HG02884 (cell line): ENCODE data around the gene HNRNPA3.
"Not testable (repeated sequence)": the region's sequence is repeated elsewhere in the genome, so short reads cannot be mapped to it uniquely, and the experiment has no call there.

Experiments
- ATAC-seq: cut with Tn5 transposase; IDR thresholded peaks from one replicate; pipeline ENCODE4 v1.9.1; 2021; ENCODE audit warnings: mild to moderate bottlenecking, moderate library complexity; ENCODE audit not compliant: unreplicated experiment

HNRNPA3 gene

GRCh38 chr2:177188482-177189469, 23.8 kb upstream of the HNRNPA3 start:
- no peak for ATAC-seq

DNA sequence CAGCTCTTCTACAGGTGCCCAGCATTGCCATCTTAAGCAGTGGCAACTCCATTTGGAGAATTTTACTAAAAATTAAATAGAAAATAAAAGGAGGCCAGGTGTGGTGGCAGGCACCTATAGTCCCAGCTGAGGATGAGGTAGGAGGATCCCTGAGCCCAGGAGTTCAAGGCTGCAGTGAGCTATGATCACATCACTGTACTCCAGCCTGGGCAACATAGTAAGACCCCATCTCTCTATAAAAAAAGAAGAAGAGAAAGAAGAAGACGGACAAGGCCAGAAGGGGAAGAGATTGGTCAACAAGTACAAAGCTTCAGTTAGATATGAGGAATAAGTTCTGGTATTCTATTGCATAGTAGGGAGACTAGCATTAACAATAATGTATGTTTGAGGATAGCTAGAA, 21.7 kb upstream of the HNRNPA3 start:
- no peak for ATAC-seq

- no peak for ATAC-seq
These were observed 19.8 kb upstream of the HNRNPA3 start for GRCh38 chr2:177192788-177193187.

- no peak for ATAC-seq
These were observed 19.4 kb upstream of the HNRNPA3 start for GRCh38 chr2:177193240-177193639.

GRCh38 chr2:177195194-177195593, 17.4 kb upstream of the HNRNPA3 start:
- ATAC-seq = no peak

DNA sequence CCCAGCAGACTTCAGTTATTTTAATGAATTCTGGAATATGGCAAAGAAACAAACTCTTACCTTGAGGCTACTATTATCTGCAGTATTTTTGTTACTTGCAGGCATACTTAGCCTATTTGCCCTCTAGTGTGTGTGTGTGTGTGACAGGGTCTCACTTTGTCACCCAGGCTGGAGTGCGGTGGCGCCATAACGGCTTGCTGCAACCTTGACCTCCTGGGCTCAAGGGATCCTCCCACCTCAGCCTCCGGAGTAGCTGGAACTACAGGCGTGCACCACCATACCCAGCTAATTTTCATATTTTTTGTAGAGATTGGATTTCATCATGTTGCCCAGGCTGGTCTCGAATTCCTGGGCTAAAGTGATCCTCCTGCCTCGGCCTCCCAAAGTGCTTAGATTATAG, 12.2 kb upstream of the HNRNPA3 start:
- ATAC-seq = not testable (repeated sequence)

DNA sequence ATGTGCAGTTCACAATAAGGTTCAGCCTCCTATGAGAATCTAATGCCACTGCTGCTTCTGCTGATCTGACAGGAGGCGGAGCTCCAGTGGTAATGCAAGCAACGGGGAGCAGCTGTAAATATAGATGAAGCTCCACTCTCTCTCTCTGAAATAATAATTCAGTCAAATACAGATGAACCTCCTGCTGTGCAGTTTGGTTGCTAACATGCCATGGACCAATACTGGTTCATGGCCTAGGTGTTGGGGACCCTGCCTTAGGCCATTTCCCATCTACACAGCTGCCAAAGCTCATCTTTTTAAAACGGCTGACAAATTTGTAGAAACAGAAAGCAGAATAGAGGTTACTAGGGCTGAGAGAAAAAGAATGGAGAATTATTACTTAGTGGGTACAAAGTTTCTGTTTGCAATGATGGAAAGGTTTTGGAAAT, 10.7 kb upstream of the HNRNPA3 start:
- no peak for ATAC-seq

- ATAC-seq = no peak
These were observed 8.2 kb upstream of the HNRNPA3 start for GRCh38 chr2:177204417-177204816.

DNA sequence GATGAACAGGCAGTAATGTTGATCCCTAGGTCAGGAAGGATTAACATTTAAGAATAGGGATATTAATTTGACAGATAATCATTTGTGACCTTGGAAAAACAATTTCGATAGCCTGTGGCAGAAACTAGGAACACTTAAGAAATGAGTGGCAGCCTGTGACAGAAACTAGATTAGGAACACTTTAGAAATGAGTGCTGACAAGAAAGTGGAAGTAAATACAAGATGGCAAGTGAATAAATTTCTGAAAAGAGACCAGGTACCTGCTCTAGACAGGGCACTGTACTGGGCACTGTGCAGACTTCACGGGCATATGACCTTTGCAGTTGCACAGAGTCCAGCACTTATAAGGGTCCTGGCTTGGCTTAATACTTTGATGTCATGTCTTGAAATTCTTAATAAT, 5.5 kb upstream of the HNRNPA3 start:
- peak; percentile 61 for ATAC-seq

DNA sequence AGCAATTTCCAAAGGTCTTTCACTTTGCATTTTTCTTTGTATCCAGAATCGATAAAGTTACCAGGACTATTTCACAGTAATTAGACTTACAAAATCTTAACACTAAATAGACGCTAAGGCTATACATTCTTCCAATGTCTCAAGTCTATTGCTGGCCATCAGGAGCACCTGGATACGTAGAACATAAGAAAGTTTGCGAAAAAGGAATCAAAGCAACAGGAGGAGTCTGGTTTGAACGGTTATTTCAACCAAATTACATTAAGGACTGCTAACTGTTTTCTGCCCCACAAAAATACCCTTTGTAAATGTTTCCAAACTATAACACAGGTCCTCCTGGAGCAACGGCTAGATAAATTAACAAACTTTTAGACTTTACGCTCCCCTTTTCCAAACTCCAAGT, 1.4 kb upstream of the HNRNPA3 start:
- no peak for ATAC-seq

- no peak for ATAC-seq
These were observed 953 bp upstream of the HNRNPA3 start for GRCh38 chr2:177211576-177212105.

- peak; percentile 41 for ATAC-seq
These were observed 580 bp downstream of the HNRNPA3 start for GRCh38 chr2:177212891-177213856.

- no peak for ATAC-seq
These were observed 4.8 kb downstream of the HNRNPA3 start for GRCh38 chr2:177217247-177217843.

- not testable (repeated sequence) for ATAC-seq
These were observed 7.2 kb downstream of the HNRNPA3 start for GRCh38 chr2:177219787-177220186.

DNA sequence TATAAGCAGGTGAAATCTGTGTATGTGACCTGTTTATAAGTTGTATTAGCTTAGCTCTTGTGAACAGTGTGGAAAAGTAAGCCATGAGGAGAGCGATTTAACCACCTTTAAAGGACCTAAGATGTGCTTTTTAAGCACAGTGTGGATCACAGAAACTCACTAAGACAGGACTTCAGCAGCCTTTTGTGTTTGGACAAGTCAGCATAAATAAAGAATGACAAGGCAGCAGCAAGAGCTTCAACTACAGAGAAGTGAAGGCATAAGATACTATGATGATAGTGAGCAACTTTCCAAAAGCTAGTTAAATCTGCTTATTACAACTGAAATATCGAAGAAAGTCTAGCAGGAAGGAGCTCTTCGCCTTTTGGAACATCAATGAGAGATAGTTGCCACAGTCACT, 8.9 kb downstream of the HNRNPA3 start:
- no peak for ATAC-seq

DNA sequence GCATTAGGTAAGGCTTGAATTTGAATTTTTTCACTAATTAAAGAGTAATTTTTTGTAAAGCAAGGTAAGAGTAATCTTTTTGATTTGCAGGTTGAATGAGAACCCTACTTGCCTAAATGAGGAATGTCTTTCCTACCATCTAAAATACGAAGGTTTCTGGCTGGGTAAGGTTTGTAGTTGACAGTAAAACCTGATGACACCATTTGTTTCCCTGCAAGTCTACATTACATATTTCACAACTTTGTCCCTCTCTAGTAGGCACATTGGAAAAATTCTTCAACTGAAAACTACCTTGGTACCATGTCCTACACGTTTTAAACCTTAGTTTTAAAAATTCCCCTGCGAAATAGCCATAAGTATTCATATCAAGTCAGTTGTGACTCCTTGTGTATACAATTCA, 9.4 kb downstream of the HNRNPA3 start:
- no peak for ATAC-seq

DNA sequence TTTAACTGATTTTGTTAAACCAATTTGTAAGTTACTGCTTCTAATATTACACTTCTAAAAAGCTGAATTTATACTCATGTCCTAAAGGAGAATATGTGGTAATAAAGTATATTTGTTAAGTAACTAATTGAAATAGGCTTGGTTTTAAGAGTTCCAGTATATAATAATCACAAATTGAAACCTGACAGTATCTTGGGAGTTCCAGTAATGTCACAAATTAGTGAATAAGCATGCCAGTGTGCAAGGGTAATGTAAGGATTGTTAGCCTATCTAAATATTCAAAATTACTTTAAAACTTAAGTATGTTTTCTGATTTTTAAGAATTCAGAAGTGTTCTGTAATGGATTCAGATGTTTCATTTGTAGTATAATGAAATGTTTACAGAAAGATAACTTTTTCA, 10.8 kb downstream of the HNRNPA3 start:
- not testable (repeated sequence) for ATAC-seq

GRCh38 chr2:177225965-177226360, 13.4 kb downstream of the HNRNPA3 start:
- no peak for ATAC-seq

DNA sequence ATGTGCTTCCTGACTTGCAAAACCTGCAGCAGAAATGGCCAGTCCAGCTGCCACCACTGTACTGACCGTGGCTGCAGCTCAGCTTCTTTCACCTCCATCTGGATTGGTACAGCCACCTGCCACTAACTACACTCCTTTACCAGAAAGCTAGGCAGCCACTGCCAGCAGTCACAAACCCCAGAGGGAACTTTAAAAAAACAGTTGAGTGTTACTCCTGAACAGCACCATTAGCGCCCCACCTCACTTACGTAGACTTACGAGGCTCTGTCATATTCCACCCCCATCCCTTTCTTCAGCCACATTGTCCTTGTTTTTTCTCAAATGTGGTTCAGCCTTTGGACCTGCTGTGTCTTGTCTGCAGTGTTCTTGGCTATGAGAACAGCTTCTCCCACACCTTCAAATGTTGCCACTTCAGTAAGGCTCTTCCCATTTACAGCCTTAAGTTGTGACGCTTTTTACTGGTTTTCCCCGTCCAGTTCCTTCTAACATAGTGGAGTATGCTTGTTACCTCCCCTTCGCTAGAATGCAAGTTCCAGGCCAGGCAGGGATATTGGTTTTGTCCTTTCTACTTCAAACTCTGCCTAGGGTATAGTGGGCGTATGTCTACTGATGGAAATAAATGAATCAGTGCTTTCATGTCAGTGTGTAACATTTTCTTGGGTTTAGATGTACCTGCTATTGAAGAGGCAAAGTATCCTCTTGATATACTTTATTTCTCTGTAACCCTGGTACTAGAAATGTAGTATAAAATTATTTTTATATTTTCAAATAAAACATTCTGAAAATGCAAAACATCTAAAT, 17.0 kb downstream of the HNRNPA3 start:
- ATAC-seq = no peak

GRCh38 chr2:177231270-177231669, 18.7 kb downstream of the HNRNPA3 start:
- ATAC-seq = no peak
